HuH-7.5 (cell line): ENCODE data around the gene MIA2.
"Not testable (repeated sequence)": the region's sequence is repeated elsewhere in the genome, so short reads cannot be mapped to it uniquely, and the experiment has no call there.

Source experiments
- DNase-seq: peaks from one replicate; pipeline ENCODE4 v3.0.0; 2011; ENCODE audit warnings: low spot score

MIA2 gene, protein sequence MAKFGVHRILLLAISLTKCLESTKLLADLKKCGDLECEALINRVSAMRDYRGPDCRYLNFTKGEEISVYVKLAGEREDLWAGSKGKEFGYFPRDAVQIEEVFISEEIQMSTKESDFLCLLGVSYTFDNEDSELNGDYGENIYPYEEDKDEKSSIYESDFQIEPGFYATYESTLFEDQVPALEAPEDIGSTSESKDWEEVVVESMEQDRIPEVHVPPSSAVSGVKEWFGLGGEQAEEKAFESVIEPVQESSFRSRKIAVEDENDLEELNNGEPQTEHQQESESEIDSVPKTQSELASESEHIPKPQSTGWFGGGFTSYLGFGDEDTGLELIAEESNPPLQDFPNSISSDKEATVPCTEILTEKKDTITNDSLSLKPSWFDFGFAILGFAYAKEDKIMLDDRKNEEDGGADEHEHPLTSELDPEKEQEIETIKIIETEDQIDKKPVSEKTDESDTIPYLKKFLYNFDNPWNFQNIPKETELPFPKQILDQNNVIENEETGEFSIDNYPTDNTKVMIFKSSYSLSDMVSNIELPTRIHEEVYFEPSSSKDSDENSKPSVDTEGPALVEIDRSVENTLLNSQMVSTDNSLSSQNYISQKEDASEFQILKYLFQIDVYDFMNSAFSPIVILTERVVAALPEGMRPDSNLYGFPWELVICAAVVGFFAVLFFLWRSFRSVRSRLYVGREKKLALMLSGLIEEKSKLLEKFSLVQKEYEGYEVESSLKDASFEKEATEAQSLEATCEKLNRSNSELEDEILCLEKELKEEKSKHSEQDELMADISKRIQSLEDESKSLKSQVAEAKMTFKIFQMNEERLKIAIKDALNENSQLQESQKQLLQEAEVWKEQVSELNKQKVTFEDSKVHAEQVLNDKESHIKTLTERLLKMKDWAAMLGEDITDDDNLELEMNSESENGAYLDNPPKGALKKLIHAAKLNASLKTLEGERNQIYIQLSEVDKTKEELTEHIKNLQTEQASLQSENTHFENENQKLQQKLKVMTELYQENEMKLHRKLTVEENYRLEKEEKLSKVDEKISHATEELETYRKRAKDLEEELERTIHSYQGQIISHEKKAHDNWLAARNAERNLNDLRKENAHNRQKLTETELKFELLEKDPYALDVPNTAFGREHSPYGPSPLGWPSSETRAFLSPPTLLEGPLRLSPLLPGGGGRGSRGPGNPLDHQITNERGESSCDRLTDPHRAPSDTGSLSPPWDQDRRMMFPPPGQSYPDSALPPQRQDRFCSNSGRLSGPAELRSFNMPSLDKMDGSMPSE (N-terminal part only)

DNA sequence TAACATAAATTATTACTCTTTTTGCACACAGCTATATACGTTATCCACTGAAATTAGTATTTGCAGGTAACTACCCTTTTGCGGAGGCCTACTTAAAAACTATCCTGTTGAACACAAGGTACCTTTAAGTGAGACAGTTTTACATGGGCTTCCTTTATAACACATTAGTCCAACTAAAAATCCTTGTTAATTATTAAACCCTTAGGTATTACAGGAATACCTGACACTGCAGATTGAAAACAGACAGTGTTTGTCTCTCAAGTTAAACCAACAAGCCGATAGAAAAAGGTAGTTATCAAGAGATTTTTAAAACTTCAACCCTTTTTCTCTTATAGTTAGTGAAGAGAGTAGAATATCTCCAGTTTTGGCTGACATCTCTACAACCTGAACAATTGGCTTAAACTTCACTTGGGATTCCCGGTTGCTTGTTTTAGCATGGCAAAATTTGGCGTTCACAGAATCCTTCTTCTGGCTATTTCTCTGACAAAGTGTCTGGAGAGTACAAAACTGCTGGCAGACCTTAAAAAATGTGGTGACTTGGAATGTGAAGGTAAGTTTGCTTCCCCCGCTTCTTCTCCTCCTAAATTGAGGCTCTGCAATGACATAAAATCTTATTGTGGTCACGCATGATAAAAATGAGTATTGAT is at the start of gene MIA2:
MIA2 (plus strand) TSS at position 236 of the 647 bp plus-strand sequence; CDS start at position 436, 200 bp downstream.
- no peak for DNase-seq

- DNase-seq = no peak
Measured at GRCh38 chr14:39184628-39185255, 49.0 kb upstream of the MIA2 start.

- no peak for DNase-seq
Measured at GRCh38 chr14:39185256-39186049, 48.3 kb upstream of the MIA2 start.

- no peak for DNase-seq
Measured at GRCh38 chr14:39186941-39187525, 46.7 kb upstream of the MIA2 start.

DNA sequence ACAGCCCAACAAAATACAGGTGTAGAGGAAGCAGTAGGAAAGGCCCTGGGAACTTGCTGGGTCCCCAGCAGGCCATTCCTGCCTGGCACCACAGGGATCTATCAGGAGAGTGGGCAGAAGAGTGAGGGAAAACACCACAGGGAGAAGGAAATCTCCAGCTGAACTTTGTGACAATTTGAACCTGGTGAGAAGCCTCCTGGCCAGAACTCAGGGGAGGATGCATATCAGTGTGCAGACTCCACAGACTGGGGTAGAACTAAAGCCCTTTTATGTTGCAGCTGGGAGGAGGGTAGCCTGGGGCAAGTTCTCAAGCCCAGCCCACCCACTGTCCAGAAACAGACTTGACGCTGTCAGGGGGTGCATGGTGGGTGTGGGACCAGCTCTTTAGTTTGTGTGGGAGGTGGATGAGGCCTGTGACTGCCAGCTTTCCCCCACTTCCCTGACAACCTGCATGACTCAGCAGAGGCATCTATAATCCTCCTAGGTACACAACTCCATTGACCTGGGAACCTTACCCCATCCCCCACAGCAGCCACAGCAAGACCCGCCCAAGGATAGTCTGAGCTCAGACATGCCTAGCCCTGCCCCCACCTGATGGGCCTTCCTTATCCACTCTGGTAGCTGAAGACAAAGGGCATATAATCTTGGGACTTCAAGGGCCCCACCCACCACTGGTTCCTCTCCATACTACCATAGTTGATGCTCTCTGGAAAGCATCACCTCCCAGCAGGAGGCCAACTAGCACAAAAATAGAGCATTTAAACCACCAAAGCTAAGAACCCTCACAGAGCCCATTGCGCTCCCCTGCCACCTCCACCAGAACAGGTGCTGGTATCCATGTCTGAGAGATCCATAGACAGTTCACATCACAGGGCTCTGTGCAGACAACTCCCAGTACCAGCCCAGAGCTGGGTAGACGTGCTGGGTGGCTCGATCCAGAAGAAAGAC is 29.8 kb upstream of the MIA2 start:
- no peak for DNase-seq

- DNase-seq = not testable (repeated sequence)
Measured at GRCh38 chr14:39207430-39207829, 26.3 kb upstream of the MIA2 start.

DNA sequence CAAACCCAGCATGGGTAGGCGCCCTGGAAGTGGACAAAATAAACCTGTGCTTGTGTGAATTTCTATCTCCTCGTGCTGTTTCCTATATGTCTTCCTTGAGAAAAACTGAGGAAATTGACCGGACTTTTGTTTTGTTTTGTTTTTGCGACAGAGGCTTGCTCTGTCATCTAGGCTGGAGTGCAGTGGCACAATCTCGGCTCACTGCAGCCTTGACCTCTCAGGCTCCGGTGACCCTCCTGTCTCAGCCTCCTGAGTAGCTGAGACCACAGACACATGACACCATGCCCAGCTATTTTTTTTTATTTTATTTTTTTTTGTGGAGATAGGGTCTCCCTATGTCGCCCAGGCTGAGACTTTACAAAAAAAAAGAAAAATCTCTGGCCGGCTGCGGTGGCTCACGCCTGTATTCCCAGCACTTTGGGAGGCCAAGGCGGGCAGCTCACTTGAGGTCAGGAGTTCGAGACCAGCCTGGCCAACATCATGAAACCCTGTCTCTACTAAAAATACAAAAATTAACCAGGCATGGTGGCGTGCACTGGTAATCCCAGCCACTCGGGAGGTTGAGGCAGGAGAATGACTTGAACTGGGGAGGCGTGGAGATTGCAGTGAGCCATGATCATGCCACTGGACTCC is 22.5 kb upstream of the MIA2 start:
- DNase-seq = no peak

DNA sequence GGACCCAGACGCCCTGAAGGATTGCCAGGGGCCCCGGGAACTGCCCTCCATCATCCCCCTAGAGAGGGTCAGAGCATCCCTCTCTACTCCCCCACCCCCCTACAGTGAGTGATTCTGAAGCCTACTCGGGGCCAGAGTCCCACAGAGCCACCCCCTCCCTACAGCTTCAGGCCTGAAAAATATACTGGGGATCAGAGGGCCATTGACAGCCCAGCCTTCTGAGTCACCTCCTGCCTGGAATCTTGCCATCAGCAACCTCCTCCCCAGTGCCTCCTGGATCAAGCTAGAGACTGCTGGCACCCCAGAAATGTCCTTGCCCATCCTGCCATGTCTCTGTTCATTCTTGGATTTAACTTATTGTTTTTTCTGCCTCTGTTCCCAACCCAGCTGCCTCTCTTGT is 21.7 kb upstream of the MIA2 start:
- DNase-seq = no peak

DNA sequence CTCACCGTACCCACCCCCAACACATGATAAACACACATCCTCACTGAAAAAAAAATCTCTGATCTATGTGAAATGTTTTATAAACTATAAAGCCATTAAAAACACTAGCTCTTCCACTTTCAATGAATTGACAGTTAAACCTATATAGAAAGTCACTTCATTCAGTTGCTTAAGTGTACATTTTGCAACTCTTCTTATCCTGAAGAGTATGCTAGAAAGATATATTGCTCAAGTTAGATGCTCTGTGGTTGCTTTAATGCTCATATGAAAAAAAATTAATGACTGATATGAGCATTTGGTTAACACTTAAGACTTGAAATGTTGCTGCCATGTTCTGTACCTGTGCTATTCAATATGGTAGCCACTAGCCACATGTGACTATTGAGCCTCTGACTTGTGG is 21.0 kb upstream of the MIA2 start:
- no peak for DNase-seq

DNA sequence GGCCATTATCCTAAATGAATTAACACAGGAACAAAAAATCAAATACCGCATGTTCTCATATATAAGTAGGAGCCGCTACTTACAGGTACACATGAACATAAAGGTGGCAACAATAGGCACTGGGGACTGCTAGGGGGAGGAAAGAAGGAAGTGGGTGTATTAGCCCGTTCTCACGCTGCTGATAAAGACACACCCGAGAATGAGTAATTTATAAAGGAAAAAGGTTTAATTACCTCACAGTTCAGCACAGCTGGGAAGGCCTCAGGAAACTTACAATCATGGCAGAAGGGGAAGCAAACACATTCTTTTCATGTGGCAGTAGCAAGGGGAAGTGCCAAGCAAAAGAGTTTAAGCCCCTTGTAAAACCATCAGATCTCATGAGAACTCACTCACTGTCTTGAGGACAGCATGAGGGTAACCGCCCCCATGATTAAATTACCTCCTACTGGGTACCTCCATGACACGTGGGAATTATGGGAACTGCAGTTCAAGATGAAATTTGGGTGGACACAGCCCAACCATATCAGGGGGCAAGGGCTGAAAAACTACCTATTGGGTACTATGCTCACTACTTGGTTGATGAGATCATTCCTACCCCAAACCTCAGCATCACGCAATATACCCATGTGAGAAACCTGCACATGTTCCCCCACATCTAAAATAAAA is 16.4 kb upstream of the MIA2 start:
- no peak for DNase-seq

- no peak for DNase-seq
Measured at GRCh38 chr14:39218171-39218769, 15.4 kb upstream of the MIA2 start.

- DNase-seq = no peak
Measured at GRCh38 chr14:39219075-39219499, 14.6 kb upstream of the MIA2 start.

DNA sequence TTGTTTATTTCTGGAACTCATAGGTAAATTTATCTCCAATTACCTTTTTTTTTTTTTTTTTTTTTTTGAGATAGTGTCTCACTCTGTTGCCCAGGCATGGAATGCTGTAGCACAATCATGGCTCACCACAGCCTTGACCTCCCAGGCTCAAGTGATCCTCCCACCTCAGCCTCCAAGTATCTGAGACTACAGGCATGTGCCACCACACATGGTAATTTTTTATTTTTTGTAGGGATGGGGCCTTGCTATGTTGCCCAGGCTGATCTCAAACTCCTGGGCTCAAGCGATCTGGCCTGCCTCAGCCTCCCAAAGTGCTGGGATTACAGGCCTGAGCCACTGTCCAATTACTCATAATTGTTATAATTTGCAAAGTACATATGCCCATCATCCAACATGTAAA is 13.2 kb upstream of the MIA2 start:
- DNase-seq = not testable (repeated sequence)

DNA sequence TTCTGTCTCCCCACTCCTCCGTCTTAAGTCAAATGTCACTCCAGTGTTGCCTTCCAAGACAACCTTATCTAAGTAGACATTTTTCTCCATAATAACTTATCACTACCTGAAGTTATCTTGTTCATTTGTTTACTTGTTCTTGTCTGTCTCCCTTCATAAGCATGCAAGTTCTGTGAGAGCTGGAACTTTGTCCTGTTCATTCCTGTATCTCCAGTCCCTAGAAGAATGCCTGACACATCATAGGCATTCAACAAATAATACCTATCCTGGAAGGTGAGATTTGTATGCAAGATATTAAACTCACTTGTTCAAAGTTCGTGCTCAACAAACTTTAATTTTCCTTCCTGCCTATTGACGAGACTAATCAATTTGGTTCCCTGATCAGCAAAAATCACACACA is 5.7 kb upstream of the MIA2 start:
- DNase-seq = no peak

- no peak for DNase-seq
Measured at GRCh38 chr14:39228509-39229221, 5.0 kb upstream of the MIA2 start.

DNA sequence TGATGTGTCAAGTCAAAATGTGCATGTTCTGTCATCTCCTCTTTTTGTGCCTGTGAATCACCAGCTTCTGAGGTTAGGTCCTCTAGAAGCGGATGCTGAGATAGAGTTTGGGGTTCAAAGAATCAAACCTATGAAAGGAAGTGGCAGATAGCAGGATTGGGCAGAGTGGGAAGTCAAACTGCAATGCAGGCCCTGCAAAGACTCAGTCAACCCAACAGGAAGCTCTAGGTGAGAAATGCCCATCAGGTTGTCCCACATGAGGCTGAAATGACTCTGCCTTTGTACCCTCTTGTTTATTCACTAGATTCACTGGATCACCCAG is 4.5 kb upstream of the MIA2 start:
- no peak for DNase-seq

DNA sequence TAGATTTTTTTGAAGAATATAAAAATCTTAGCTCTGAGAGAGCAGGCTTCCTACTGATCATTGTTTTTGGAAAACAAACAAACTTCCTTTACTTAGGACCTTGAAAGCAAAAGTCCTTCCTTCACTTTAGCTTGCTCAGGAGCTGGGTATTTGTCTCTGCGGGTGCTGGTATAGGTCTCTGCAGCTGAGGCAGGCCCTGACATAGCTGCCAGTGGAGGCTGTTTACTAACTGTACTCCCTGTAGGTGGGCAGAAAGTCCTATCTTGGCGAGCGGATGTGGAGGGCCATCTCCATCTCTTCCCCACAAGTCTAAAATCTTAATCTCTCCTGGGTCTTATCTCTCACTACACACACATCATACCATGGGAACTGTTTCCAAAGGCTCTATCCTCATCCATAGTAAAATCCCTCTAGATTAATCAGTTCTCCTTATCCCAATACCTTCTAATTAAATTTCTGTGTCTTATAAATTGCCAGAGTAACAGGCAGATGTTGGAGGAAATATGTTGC is 4.1 kb upstream of the MIA2 start:
- DNase-seq = no peak
